ENCODE data around the gene ZYG11A.

Gene ZYG11A

DNA sequence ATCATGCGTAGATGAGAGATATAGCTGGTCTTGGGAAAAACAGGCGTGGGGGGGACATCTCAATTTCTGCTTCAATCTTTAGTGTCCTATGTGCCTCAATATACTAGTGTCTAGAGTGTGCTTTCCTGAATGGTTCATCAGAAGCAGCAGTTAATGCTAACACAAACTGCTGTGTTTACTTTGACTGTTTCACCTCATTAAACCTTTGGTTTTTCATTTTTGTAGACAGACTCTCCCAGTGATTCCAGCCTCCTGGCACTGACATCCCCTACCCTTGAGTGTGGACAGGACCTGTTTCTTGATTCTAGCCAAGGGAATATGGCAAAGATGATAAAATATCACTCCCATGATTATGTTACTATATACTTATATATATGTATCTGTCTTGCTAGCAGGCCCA is 37.6 kb downstream of the ZYG11A start:
- no peak for DNase-seq

DNA sequence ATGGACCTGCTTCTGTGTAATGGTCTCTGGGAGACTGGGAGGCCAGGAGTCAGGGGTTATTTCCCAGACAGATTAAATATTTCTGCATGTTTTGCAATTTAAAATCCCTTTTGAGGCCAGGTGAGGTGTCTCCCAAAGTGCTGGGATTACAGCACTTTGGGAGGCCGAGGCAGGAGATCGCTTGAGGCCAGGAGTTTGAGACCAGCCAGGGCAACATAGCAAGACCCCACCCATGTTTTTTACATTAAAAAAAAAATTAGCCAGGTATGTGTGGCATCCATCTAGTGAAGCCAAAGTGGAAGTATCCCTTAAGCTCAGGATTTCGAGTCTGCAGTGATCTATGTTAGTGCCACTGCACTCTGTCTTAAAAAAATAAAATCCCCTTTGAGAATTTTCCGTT is 44.9 kb downstream of the ZYG11A start:
- DNase-seq, result no peak

DNA sequence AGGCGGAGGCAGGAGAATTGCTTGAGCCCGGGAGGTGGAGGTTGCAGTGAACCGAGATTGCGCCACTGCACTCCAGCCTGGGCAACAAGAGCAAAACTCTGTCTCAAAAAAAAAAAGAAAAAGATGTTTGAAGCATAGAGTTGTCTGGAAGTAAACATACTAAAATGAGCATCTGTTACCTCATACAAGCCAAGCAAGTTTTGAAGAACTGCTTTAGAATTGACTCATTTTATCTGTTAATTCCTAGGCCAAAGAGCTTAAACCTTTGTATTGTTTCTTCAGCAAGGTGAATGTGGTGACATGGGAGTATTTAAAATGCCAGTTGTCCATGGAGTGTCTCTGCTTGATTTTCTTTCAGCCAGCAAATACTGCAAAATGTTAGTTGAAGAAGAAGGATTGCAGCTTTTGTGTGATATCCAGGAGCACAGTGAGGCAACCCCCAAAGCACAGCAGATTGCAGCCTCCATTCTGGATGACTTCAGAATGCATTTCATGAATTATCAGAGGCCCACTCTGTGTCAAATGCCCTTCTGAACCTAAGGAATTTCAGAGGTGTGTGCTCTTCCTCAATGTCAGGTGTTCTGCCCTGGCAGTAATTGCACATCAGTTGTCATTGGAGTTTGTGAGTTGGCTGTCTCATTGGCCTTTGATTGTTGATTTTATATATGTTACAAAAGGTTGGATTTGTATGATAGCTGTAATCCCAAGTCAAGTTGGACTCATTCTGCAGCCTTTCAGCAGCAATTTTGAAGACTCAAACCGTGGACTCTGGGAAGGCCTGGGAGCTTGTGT is 50.1 kb downstream of the ZYG11A start:
- DNase-seq, result no peak

DNA sequence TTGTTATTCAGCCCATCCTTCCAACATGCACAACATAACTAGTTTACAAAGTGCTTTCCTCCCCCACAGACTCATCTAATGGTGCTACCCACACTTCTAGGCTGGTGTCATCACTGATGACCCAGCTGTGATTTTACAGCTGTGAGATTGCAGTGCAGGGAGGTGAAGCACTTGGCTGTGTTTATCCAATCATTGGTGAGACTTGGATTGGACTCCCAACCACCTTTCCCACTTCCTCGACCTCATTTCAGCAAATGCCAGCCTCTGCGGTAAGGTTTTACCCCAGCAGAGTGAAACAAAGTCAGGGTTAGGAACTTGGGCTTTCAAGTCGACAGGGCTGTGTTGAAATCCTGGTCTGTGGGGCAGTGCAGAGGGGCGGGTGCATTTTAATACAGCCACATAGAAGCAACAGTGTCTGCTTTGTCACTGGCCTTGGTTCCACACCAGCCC is 56.9 kb downstream of the ZYG11A start:
- DNase-seq, result no peak

DNA sequence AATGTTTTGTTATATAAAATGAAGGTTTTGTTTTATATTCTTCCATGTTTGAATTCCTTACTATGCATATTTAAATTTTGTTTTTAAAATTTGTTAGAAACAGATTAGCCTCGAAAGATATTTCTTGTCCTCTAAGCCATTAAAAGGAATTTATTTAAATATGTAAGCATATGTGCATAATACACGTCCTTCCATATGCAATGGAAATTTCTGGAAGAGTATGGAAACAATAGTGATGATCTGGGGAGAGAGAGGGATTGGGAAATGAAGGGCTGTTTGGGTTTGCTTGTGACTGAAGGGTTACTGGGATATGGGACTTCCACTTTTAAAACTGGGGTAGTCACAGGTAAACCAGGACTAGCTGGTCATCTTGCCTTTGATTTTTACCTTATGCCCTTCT is 57.8 kb downstream of the ZYG11A start:
- DNase-seq, result no peak

DNA sequence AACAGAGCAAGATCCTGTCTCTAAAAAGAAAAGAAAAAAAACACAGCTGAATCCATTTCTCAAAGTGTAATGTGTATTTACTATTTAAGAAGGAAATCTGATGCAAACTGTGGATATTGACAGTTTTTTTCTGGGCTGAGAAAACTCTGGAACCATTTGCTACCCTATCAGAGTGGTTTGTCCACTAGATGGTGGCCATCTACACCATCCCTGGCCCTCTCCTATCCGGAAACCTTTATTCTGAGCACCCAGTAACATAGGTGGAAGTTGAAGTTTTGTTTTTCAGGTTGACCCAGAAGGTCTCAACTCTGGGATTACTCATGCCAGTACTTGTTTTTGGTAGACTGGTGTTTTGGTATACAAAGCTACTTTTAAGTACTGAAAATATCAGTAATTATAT is 58.8 kb downstream of the ZYG11A start:
- no peak for DNase-seq

DNA sequence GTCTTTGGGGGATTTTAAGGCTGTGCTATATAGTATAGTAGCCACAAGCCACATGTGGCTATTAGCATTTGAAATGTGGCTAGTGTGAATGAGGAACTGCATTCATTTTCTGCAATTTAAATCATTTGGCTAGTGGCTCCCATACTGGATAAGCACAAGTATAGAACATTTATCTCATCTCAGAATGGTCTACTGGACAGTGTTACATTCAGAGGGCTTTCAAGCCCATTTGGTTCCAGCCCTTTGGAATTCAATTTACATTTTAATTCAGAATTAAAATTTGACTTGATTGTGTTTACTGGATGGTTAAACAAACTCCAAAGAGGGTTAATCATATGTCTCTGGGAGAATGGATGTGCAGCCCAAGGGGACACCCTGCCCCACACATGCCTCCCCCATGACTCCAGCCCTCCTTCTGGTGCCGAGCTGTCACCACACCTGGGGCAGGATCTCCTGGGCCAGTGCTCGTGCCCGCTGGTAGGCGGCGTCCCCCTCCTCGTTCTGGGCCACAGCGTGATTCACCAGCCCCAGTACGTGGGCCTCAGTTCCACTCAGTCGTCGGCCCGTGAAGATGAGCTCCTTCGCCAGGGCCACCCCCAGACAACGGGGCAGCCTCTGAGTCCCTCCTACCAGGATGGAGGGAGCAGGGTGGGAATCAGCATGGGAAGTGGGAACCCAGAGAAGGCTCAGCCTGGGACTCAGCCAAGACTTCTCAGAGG is 61.8 kb downstream of the ZYG11A start:
- no peak for DNase-seq

DNA sequence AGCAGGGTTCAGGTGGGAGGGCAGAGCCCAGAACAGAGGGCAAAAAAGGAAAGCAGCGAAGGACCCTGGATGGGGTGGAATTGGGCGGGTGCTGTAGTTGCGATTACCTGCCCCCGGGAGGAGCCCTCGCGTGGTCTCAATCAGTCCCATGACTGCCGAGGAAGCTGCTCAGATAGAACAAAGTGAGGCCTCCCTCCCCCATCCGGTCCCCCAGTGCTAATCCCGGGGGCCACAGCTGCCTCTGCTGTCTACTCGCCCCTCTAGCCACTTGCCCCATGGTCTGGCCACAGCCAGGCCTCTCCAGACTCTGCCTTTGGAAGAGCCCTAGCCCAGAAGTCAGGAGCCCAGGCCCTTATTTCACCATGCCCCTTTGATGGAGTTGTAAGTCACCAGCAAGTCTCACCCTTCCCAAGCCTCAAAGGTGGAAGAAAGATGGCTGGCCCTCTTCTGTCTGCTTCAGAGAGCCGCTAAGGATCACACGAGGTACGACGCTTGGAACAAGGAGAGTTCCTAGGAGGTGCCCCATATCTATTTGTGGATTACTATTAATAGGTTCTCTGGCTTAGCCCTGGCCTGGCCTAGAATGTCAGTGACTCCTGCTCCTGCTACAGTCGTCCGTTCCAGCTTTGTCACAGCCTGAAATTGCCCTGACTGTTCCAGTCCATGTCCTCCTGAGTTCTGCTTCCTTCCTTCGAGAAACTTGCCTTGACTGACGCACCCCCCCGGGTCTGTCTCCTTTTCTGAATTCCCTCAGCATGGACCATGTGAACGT is 62.6 kb downstream of the ZYG11A start:
- peak; percentile 47 for DNase-seq

DNA sequence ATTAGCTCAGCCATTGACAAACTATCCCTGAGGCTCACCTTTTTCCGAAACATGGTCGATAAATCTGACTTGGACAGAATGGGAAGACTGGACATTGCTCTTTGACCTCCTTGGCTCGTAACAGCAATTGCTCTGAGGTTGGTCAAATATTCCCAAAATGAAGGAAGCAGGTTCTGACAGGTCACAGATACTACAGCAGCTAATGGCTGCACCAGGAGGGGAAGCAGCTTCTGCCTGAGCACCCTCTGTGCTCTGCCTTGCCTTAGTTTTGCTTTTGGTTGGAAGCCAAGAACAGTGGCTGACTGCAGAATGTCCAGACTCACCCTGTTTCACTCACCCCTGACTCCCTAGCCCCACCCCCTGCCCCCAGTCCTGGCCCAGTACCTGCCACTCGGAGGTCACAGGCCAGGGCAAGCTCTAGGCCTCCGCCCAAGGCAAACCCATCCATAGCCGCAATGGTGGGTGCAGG is 63.6 kb downstream of the ZYG11A start:
- DNase-seq, result no peak

DNA sequence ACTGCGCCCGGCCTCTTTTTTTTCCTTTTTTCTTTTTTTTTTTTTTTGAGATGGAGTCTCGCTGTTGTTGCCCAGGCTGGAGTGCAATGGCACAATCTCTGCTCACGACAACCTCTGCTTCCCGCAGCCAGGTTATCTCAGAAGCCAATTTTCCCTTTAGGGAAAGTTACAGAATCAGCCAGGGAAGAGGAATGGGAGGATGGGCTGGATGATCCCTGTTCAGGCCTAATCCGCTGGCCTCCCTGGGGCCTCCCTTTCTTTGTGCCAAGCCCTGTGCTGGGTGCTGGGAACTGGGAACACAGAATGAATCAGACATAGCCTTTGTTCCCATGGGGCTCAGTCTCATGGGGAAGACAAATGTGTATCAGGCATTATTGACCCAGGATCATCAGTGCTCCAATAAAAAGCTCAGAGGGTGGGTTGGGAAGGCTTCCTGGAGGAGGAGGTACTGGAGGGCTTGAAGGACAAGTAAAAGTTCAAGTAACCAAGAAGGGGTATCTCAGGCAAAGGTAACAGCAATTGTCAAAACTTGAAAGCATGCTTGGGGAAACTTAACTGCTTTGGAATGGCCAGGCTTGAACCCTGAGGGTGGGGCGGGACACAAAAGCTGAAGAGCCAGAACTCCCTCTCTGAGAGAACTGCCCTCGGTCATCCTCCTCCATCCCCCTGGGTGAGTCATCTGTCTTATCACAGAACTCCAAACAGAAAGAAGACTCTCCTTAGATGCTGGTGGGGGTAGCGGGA is 64.7 kb downstream of the ZYG11A start:
- DNase-seq, result no peak

DNA sequence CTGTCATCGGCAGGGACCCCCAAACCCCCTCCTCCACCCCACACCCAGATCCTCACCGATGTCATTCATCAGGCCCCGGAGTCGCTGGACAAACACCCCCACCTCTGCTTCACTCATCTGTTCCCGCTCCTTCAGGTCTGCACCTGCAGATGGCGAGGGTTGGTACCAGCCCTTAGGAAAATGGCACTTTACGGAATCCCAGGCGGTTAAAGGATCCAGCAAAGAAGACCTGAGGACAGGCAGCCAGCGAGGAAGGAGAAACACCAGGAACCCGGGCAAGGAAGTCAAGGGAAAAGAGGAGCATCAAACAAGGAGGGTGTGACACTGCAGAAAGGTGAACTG is 65.2 kb downstream of the ZYG11A start:
- no peak for DNase-seq

DNA sequence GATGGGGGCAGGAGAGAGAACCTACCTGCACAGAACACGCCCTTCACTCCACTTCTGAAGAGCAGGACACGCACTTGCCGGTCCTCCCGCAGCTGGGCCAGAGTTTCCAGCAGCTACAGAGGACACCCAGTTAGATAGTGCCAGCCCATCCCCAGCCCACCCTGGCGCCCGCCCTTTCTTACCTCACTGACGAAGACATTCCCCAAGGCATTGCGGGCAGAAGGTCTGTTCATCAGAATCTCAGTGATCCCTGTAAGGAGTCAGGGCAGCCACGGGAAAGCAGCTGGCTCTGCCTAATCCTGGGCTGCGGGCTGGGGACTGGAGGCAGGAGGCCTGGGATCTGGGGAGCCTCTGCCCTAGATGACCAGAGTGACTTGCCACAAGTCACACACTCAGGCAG is 69.0 kb downstream of the ZYG11A start:
- no peak for DNase-seq

DNA sequence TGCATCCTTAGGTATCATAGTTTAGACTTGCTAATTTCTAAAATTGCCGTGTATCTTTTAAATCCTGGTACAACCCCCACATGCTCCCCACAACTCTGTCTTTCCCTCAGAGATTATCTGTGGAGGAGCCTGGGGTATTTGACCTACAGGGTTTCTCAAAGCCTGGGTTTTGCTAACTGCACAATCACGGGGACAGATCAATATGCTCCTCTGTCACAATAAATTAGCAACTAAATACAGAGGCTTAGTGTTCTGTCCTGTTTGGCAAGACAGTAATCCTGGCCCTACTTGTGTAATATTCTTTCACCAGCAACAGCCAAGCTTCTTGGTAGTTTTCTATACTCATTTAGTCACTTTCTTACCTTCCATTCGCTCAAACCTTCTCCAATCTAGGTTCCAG is 70.5 kb downstream of the ZYG11A start:
- DNase-seq, result no peak

DNA sequence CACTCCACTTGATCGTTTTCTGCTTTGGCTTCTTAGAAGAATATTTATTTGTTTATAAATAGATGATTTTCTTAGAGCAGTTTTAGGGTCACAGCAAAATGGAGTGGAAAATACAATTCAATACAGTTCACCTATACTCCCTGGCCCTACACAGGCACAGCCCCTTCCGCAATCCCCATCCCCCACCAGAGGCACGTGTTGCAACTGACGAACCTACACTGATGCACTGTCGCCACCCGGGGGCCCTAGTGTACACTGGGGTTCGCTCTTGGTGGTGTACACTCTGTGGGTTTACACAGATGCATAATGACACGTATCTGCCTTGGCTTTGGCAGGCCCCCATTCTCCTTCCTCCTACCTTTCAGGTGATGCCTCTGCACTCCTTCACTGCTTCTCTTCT is 71.0 kb downstream of the ZYG11A start:
- no peak for DNase-seq

DNA sequence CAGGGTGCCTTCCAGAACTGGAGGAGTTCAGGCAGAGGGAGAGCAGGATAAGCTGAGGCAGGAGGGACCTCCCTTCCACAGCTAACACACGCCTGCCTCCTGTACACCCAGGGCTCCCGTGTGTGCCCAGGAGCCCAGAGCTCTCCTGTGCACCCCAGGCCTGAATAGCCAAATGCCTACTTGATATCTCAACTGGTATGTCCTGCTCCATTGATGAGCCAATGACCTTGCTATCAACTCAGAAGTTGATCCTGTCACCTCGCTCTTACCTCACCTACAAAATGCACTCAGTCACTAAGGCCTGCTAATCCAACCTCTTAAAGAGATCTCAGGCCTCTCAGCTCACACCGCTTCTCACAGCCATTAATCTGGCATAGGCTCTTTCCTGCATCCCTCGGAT is 71.9 kb downstream of the ZYG11A start:
- DNase-seq, result no peak

DNA sequence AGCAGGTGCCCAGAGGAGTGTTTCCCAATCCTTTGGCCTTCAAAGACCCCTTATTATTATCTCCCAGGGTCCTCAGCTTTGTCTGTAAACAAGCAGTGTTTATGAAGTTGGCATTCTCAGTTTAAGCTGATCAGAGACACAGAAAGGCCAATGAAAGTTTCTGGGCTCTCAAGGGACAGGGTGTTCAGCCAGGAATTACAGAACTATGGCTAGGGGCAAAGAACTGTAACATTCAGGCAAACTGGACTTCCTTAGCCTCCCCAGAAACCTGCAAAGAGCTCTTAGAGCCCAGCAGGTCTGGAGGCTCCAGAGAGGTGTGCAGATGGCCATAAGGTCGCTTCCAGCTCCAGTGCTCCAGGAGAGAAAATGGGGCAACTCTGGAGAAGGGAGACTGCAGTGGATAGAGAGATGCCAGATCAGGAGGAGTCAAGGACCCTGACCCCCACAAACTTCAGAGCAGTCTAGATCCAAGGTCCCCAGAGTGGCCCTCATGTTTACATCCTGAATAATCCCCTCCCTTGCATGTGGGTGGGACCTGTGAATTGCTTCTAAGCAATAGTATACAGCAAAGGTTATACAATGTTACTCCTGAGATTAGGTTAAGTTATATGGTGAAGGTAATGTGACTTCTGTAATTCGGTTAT is 72.8 kb downstream of the ZYG11A start:
- DNase-seq, result no peak

DNA sequence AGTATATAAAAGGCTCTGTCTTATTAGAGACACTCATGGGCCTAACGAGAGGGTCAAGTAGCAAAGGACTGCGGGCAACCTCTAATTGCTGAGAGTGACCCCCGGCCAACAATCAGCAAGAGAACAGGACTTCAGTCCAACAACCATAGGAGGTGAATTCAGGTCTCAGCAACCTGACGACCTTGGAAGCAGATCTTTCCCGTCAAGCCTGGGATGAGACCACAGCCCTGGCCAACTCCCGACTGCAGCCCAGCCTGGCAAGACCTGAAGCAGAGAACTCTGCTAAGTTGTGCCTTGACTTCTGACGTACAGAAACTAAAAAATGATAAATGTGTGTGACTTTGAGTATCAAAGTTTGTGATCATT is 73.3 kb downstream of the ZYG11A start:
- no peak for DNase-seq

DNA sequence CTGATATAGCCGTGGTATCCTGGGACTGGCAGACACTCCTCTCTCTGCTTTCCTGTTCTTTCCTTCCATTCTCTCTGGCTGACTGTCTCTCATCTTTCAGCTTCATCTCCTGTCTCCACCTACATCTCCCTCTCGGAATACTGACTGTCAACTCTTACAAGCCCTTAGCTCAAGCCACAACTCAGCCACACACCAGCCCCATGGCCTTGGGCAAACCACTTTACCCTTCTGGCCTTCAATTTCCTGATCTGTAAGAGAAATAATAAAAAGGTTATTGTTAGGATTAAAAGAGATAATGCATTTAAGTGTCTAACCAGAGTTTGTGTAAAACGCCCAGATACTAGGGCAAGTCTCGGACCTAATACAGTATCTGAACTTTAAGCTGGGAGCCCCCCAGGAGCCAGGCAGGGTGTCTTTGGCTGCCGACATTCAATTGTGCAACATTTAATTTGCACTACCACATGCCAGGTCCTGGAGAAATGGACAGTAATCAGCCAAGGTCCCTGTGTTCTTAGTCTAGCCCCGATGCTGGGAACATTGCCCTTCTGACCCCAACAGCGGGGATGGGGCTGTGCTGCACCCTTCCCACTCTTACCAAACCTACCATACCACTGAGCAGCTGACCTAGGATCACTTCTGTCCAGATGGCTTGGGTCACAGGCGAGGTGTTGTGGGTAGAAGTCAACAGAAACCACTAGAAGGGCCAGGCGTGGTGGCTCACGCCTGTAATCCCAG is 73.8 kb downstream of the ZYG11A start:
- DNase-seq, result no peak

DNA sequence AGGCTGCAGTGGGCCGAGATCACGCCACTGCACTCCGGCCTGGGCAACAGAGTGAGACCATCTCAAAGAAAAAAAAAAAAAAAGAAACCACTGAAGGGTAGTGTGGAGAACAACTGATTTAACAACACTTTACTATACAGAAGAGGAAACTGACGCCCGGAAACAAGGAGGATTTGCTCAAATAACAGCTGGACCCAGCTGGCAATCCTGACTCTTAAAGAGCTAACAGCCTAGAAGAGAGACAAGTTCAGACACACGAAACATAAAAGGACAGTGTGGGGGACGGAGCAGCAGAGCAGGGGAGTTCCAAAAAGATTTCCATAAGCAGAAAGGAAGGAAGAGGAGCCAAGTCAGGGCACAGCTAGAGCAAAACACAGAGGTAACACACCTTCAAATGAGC is 74.6 kb downstream of the ZYG11A start:
- no peak for DNase-seq

DNA sequence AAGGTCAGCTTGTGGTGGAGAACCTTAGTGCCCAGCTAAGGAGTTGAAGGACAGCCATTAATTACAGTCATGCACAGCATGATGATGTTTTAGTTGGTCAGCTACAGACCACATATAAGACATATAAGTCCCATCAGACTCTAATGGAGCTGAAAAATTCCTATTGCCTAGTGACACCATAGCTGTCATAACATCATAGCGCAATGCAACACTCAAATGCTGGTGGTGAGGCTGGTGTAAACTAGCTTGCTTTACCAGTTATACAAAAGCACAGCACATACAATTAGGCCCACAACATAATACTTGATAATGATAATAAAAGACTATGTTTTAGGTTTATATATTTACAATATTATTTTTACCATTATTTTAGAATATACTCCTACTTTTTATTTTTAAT is 75.0 kb downstream of the ZYG11A start:
- DNase-seq, result no peak

DNA sequence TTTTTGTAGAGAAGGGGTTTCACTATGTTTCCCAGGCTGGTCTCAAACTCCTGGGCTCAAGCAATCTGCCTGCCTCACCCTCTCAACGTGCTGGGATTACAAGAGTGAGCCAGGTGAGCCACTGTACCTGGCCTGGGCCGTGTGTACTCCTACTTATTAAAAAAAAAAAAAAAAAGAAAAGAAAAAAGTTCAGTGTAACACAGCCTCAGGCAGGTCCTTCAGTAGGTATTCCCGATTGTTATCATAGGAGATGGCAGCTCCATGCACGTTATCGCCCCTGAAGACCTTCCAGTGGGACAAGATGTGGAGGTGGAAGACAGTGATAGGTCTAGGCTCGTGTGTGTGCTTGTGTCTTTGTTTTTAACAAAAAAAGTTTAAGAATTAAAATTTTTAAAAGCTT is 75.6 kb downstream of the ZYG11A start:
- DNase-seq, result no peak

Data from NCI-H1694 treated with DMSO at 0.1 percent for 48 hours (cell line).